Hematopoietic multipotent progenitor cell treated with erythropoietin and hydrocortisone succinate and interleukin-3 and kit ligand, for 17 days (in vitro differentiated cells): ENCODE data around the gene PRODH.
"Not testable (repeated sequence)": the region's sequence is repeated elsewhere in the genome, so short reads cannot be mapped to it uniquely, and the experiment has no call there.

Experiments used
- DNase-seq: peaks from one replicate; pipeline ENCODE4 v3.0.0-alpha.2; 2015; ENCODE audit warnings: low spot score

The PRODH gene

DNA sequence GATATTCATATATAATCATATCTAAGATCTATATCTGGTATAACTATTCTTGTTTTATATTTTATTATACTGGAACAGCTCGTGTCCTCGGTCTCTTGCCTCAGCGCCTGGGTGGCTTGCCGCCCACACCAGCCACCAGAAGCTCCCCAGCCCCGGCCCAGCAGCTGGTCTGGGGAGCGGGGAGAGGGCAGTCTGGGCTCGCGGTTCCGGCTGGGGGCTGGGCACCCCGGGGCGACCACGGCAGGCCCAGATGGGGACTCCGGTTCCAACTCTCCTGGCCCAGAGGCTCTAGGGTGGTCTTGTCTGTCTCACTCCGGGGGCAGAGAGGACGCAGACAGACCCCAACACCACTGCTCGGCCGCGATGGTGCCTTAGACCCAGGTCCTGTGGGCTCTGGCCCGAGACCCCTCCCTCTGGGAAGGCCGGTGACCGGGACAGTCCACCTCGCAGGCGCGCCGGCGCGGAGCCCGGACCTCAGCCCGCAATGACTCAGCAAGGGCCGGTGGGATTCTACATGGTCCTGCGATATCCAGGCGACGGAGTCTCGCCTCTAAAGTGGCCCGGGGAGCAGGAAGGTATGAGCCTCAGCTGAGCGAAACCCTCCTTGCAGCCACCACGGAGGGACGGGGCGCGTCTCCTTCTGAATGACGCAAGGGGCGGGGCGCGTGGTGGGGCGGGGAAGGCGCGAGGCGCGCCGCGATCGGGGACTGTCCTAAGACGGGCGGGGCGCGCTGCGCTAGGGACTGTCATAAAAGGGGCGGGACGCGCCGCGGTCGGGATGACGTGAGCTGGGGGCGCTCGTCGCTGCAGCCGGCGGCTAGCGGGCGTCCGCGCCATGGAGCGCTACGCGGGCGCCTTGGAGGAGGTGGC, 30.3 kb downstream of the PRODH start, which contains the start of gene DGCR6:
Gene DGCR6, plus strand, starts transcription at position 781 of the 870 bp plus-strand sequence. Its CDS starts 55 bp downstream, at position 836.
- DNase-seq, result no peak

- DNase-seq, result not testable (repeated sequence)
These were observed 39.9 kb downstream of the PRODH start for GRCh38 chr22:18896037-18896657.

GRCh38 chr22:18893775-18894174, 42.3 kb downstream of the PRODH start:
- not testable (repeated sequence) for DNase-seq

- DNase-seq, result not testable (repeated sequence)
These were observed 45.4 kb downstream of the PRODH start for GRCh38 chr22:18890510-18891192.

- no peak for DNase-seq
These were observed 48.0 kb downstream of the PRODH start for GRCh38 chr22:18888115-18888514.

GRCh38 chr22:18884465-18884864, 51.6 kb downstream of the PRODH start:
- not testable (repeated sequence) for DNase-seq

DNA sequence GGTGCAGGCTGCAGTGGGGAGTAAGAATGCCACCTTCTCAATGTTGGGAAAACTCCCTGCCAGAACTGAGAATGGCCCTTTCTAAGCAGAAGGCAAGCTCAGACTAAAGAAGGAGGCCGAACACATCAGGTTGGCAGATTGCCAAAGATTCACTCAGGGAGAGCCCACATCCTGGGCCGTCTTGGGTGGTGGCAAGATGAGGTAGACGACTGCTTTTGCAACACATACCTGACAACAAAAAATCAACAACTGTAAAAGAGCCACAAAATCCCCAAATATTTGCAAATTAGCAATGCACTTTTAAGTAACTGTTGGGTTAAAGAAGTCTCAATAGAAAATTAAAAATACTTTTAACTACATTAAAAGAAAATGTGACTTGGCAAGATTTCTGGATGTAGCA, 54.8 kb downstream of the PRODH start:
- not testable (repeated sequence) for DNase-seq
